ENCODE measurements around the gene WDR81. TPM values are rescaled to one million over a fixed set of nuclear protein-coding genes. Genes with fewer than 3 reads are reported as not detected.
"Not testable (repeated sequence)": the region's sequence is repeated elsewhere in the genome, so short reads cannot be mapped to it uniquely, and the experiment has no call there.

The WDR81 gene
- total RNA-seq, 1 donor: 26.8 TPM

DNA sequence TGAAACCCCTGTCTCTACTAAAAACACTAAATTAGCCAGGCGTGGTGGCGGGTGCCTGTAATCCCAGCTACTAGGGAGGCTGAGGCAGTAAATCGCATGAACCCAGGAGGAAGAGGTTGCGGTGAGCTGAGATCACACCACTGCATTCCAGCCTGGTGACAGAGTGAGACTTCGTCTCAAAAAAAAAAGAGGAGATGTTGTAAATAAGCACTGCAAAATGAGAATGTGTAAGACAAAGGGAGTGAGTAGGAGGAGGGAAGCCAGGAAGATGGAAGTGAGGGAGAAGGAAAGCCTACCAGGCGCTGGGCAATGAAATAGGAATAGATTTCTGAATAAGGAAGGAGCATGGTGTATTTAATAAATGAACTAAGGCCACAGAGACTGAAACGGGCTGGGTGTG is 31.2 kb upstream of the WDR81 start:
- H3K4me3 ChIP-seq (ENCODE audit: low read depth, low read length): no peak overlapping the region
- TF ChIP-seq, protein P1, sequence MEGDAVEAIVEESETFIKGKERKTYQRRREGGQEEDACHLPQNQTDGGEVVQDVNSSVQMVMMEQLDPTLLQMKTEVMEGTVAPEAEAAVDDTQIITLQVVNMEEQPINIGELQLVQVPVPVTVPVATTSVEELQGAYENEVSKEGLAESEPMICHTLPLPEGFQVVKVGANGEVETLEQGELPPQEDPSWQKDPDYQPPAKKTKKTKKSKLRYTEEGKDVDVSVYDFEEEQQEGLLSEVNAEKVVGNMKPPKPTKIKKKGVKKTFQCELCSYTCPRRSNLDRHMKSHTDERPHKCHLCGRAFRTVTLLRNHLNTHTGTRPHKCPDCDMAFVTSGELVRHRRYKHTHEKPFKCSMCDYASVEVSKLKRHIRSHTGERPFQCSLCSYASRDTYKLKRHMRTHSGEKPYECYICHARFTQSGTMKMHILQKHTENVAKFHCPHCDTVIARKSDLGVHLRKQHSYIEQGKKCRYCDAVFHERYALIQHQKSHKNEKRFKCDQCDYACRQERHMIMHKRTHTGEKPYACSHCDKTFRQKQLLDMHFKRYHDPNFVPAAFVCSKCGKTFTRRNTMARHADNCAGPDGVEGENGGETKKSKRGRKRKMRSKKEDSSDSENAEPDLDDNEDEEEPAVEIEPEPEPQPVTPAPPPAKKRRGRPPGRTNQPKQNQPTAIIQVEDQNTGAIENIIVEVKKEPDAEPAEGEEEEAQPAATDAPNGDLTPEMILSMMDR (IDR thresholded peaks at IDR 0.05; ENCODE audit: insufficient read depth, low read depth, low read length): no peak
- peak; percentile 22 for DNase-seq (ENCODE audit: low read depth)

DNA sequence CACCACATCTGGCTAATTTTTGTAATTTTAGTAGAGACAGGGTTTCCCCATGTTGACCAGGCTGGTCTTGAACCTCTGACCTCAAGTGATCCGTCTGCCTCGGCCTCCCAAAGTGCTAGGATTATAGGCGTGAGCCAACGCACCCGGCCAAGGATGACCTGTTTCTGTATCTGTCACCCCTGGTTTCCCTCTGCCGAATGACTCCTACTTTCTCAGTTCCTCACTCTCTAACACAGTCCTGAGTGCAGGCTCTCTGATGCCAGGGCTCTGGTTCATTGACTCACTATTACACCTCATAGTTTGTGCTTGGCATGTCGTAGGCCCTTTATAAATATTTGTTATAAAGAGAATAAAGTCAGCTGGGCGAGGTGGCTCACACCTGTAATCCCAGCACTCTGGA is 29.1 kb upstream of the WDR81 start:
- no peak overlapping the region for H3K4me3 ChIP-seq (ENCODE audit: low read depth, low read length)
- TF ChIP-seq, protein P1 (IDR thresholded peaks at IDR 0.05; ENCODE audit: insufficient read depth, low read depth, low read length): no peak
- no peak for DNase-seq (ENCODE audit: low read depth)

DNA sequence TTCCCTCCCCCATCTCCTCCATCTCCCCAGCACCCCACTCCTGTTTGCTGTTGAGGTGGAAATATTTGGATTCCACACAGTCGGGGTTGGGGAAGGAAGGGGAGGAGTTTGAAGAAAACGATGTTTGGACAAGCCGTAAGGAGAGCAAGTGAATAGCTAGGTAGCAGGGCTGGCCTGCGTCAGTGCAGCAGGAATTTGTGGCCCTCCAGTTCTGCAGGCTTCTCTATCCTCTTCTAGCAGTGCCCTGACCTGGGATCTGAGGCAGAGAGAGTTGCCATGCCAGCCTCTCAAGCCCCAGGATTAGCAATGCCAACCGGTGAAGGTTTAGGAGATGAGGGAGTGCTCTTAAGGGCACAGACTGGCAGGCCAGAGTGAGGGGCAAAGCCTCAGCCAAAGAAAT is 26.8 kb upstream of the WDR81 start:
- DNase-seq (ENCODE audit: low read depth): no peak
- H3K4me3 ChIP-seq (ENCODE audit: low read depth, low read length): no peak overlapping the region
- TF ChIP-seq, protein P1 (IDR thresholded peaks at IDR 0.05; ENCODE audit: insufficient read depth, low read depth, low read length): no peak

DNA sequence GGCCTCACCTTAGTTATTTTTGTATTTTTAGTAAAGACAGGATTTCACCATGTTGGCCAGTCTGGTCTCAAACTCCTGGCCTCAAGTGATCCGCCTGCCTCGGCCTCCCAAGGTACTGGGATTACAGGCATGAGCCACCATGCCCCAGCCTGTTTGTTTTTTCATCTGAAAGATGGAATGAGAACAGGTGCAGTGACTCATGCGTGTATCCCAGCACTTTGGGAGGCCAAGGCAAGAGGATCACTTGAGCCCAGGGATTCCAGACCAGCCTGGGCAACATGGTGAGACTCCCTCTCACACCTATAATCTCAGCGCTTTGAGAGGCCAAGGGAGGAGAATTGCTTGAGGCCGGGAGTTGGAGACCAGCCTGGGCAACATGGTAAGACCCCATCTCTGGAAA is 24.6 kb upstream of the WDR81 start:
- not testable (repeated sequence) for DNase-seq (ENCODE audit: low read depth); H3K4me3 ChIP-seq (ENCODE audit: low read depth, low read length)

DNA sequence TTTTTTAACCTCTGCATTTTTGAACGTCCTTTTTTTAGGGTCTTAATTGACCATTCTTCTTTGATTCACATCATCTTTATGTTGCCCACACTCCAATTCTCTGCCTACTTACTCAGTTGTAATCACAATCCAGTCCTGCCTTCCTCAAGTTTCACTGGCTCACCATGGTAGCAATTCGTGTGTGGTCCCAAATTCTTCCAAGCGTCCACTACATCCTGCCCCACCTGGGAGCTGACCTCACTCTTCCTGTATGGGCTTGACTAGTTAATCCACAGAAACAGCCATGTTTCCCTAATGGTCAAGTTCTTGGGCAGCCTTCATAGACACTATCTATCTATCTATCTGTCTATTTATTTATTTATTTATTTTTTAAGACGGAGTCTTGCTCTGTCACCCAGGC is 21.4 kb upstream of the WDR81 start:
- TF ChIP-seq, protein P1 (IDR thresholded peaks at IDR 0.05; ENCODE audit: insufficient read depth, low read depth, low read length): no peak
- no peak overlapping the region for H3K4me3 ChIP-seq (ENCODE audit: low read depth, low read length)
- no peak for DNase-seq (ENCODE audit: low read depth)

DNA sequence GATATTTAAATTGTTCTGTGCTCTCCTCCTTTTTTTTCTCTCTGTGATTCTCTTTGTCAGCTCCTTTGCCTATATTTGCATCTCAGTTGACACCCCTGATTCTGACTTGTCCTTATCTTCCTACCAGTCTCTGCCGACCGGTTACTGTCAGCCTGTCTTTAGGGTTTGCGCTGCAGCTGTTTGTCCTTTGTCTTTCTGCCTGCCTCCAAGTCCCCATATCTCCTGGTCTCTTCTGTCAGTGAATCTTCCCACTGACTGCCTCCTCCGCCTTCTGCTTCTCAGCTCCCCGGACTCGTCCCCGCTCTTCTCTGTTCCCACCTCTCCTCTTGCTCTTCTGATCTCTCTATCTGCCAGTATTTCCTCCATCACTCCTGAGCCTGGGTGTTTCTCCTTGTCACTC is 19.5 kb upstream of the WDR81 start:
- H3K4me3 ChIP-seq (ENCODE audit: low read depth, low read length): no peak overlapping the region
- no peak for DNase-seq (ENCODE audit: low read depth)
- TF ChIP-seq, protein P1 (IDR thresholded peaks at IDR 0.05; ENCODE audit: insufficient read depth, low read depth, low read length): no peak

DNA sequence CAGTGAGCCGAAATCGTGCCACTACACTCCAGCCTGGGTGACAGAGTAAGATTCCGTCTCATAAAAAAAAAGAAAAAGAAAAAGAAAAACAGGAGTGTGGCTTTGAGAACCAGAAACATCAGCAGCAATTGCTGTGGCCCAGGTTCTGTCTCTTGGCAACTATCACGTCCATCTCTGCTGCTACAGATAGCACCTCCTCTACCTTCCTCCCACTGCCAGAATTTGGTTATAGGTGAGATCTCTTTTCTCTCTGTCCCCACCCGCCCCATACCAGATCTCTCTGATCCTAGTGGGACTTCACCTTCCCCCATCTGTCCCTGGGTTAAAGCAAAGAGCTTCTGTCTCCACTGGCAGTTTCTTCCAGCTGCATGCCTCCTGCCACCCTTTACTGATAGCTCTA is 17.4 kb upstream of the WDR81 start:
- no peak overlapping the region for H3K4me3 ChIP-seq (ENCODE audit: low read depth, low read length)
- TF ChIP-seq, protein P1 (IDR thresholded peaks at IDR 0.05; ENCODE audit: insufficient read depth, low read depth, low read length): no peak
- no peak for DNase-seq (ENCODE audit: low read depth)

DNA sequence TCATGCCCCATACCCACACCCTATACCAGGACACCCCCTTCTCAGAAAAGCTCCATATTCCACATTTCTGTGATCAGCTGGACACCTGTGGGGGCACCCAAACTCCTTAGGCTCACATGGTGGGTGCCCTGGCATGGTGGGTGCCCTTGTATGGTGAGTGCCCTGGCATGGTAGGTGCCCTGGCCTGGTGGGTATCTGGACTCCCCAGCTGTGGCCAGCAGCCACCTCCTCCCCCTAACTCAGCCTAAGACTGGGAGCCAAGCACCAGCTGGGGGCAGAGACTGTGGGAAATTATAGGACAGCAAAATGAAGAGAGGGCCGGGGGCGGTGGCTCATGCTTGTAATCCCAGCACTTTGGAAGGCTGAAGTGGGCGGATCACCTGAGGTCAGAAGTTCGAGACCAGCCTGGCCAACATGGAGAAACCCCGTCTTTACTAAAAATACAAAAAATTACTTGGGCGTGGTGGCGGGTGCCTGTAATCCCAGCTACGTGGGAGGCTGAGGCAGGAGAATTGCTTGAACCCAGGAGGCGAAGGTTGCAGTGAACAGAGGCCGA is 15.6 kb upstream of the WDR81 start:
- not testable (repeated sequence) for DNase-seq (ENCODE audit: low read depth)

More for the DNA sequence above, 15.6 kb upstream of the WDR81 start:
- not testable (repeated sequence) for H3K4me3 ChIP-seq (ENCODE audit: low read depth, low read length)
